ENCODE measurements around the gene SGF29. TPM values are rescaled to one million over a fixed set of nuclear protein-coding genes. Genes with fewer than 3 reads are reported as not detected.
"Not testable (repeated sequence)": the region's sequence is repeated elsewhere in the genome, so short reads cannot be mapped to it uniquely, and the experiment has no call there.

SGF29 gene
- total and polyA plus RNA-seq, 2 of the 8 experiments (the other 6 are each of a cell fraction or from before 2014, with no cell fraction given): 3.1 to 22.7 TPM

DNA sequence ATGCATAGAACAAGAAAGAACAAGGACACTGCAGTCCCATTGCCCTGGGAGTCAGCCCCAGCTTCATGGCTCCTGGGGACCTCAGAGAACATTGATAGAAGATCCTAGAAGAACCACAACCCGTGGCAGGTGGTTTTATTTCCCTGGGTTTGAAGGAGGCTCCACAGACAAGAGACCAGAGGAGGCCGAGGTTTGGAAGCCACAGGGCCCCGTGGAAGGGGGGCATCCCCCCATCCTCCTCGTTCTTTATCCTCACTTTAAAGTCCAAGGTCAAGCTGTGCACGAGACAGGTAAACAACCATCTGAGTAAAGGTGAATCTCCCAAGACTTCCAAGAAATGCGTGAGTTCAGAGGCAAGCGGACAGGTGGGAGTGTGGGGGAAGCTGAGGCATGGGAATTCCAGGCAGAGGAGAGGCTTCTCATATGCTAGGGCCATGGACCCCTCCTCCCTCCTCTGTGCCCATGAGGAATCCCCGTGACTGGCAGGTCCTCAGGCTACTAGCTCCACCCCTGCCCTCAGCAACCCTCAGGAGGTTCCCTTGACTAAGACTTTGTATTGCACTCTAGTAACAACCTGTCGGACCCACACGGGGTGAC is 57.0 kb downstream of the SGF29 start (continued):
- TF ChIP-seq SUZ12 (IDR thresholded peaks at IDR 0.05; ENCODE audit: low read length) (no peak), ATF2 (IDR thresholded peaks at IDR 0.05; ENCODE audit: low read length) (no peak), ASH2L (IDR thresholded peaks at IDR 0.05; ENCODE audit: low read length) (no peak), BACH1 (IDR thresholded peaks at IDR 0.05; ENCODE audit: low read length) (no peak), JUN (IDR thresholded peaks at IDR 0.05; ENCODE audit: low read depth, low read length) (no peak), POLR2A (IDR thresholded peaks at IDR 0.05; ENCODE audit: control extremely low read depth in 1 of 2, low read depth in 2 of 2, low read length in 2 of 2) (no peak), SIX5 (IDR thresholded peaks at IDR 0.05; ENCODE audit: low read depth, low read length) (no peak)

GRCh38 chr16:28612359-28613280 is 58.9 kb downstream of the SGF29 start:
- H2BK5ac ChIP-seq (ENCODE audit: low read depth, low read length); H3K9me3 ChIP-seq (ENCODE audit: insufficient read depth in 2 of 2, low read depth in 1 of 2, low read length in 1 of 2); H3K18ac ChIP-seq (ENCODE audit: extremely low read depth, low read length); H3K79me2 ChIP-seq (ENCODE audit: control insufficient read depth in 1 of 2, insufficient read depth in 2 of 2, low read length in 2 of 2); H3K4me2 ChIP-seq (ENCODE audit: insufficient read depth in 1 of 2, low read depth in 2 of 2, low read length in 2 of 2); H3K9ac ChIP-seq (replicated peaks in 1 of 4; ENCODE audit: extremely low read depth in 1 of 4, low read depth in 3 of 4, low read length in 3 of 4); H3K23ac ChIP-seq (ENCODE audit: insufficient read length); H3K23me2 ChIP-seq (ENCODE audit: low read depth, low read length); H3K14ac ChIP-seq (ENCODE audit: insufficient read length); H2AK5ac ChIP-seq (ENCODE audit: low read depth, low read length); H3K56ac ChIP-seq (replicated peaks; ENCODE audit: insufficient read length, low read depth, low read length); H2BK120ac ChIP-seq (replicated peaks; ENCODE audit: low read depth, low read length); H3K27me3 ChIP-seq (replicated peaks in 1 of 4; ENCODE audit: control insufficient read depth in 3 of 4, extremely low read depth in 1 of 4, insufficient read depth in 3 of 4, low read length in 3 of 4); DNase-seq (ENCODE audit: low read depth in 1 of 2, low spot score in 2 of 2); POLR2A ChIA-PET (ENCODE audit: partially characterized antibody); H3K36me3 ChIP-seq (ENCODE audit: control insufficient read depth in 2 of 4, insufficient read depth in 4 of 4, low read length in 3 of 4); H2BK12ac ChIP-seq (ENCODE audit: low read depth, low read length); H4K20me1 ChIP-seq (replicated peaks in 1 of 2; ENCODE audit: control insufficient read depth in 1 of 2, insufficient read depth in 2 of 2, low read length in 2 of 2); H3K27ac ChIP-seq (ENCODE audit: low read depth, low read length); H2BK20ac ChIP-seq (ENCODE audit: low read length); H4K5ac ChIP-seq (ENCODE audit: insufficient read length, low read depth, low read length); H3K79me1 ChIP-seq (ENCODE audit: low read depth, low read length); FAIRE-seq; H2BK15ac ChIP-seq (ENCODE audit: low read length); H3K4ac ChIP-seq (replicated peaks; ENCODE audit: insufficient read length, low read depth, low read length); H4K8ac ChIP-seq (ENCODE audit: extremely low read depth, insufficient read depth, low read length); CTCF ChIA-PET (ENCODE audit: partially characterized antibody); H4K91ac ChIP-seq (replicated peaks; ENCODE audit: insufficient read length, low read length); H2AFZ ChIP-seq (ENCODE audit: low read length); H3K4me3 ChIP-seq (ENCODE audit: extremely low read depth in 1 of 4, insufficient read depth in 2 of 4, low read depth in 3 of 4, low read length in 4 of 4): not testable (repeated sequence)
- peaks cover 0 to 16% (median 8%) of the 10 kb centered on the region in 4 experiments; a peak in 4 of 7 replicates for H3K4me1 ChIP-seq (replicated peaks in 1 of 4; ENCODE audit: control insufficient read depth in 3 of 4, insufficient read depth in 4 of 4, low read length in 3 of 4)
- no CpG with 5 or more reads among the region's 17 CpGs for WGBS, 2 experiments (ENCODE audit: extremely low coverage in 1 of 2, insufficient coverage in 1 of 2, insufficient read length in 1 of 2, insufficient replicate concordance in 2 of 2, low coverage in 1 of 2, low lambda C conversion rate in 2 of 2, missing lambda C conversion rate in 1 of 2)

All from H1 (cell line).